Measurements from ENCODE around the gene VSTM2B.
"Not testable (repeated sequence)": the region's sequence is repeated elsewhere in the genome, so short reads cannot be mapped to it uniquely, and the experiment has no call there.

- not testable (repeated sequence) for TF ChIP-seq CTCF (IDR thresholded peaks at IDR 0.05; ENCODE audit: poor library complexity); EZH2phosphoT487 (IDR thresholded peaks at IDR 0.05; ENCODE audit: low read depth, severe bottlenecking, unreplicated experiment); EZH2 (IDR thresholded peaks at IDR 0.05; ENCODE audit: borderline replicate concordance)
These were observed 38.8 kb upstream of the VSTM2B start for GRCh38 chr19:29486961-29487360.
